GM20000 (cell line): Measurements from ENCODE around the gene HACD2.
A peak's percentile ranks its signal among the peaks of the same experiment; 100 is the strongest.
"Not testable (repeated sequence)": the region's sequence is repeated elsewhere in the genome, so short reads cannot be mapped to it uniquely, and the experiment has no call there.

Experiments
- DNase-seq: peaks from one replicate; pipeline ENCODE4 v3.0.0; 2012; ENCODE audit warnings: low spot score
- TF ChIP-seq, protein P1 (sequence below): IDR thresholded peaks from 2 replicates; pipeline ENCODE4 v1.5.1; 2012; ENCODE audit warnings: mild to moderate bottlenecking, control low read depth; ENCODE audit errors: extremely low read depth, missing control alignments

Gene HACD2

DNA sequence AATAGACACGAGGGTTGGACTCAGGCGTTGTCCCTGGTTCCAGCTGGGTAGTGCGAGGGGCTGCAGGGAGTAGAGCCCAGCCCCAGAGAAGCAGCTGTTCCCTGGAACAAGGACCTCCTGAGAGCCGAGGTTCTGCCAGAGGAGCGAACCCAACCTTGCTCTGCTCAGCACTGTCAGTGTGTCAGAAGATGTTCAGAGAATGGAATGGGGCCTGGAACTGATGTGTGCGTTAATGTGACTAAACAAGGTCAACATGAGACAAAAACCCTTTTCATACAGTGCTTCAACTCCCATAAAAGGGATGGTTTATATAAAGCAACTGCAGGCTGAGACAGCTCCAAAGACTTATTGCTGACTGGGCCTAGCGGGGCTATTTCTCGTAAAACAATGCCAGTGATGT is 35.5 kb upstream of the HACD2 start:
- DNase-seq, result no peak
- TF ChIP-seq, protein P1, sequence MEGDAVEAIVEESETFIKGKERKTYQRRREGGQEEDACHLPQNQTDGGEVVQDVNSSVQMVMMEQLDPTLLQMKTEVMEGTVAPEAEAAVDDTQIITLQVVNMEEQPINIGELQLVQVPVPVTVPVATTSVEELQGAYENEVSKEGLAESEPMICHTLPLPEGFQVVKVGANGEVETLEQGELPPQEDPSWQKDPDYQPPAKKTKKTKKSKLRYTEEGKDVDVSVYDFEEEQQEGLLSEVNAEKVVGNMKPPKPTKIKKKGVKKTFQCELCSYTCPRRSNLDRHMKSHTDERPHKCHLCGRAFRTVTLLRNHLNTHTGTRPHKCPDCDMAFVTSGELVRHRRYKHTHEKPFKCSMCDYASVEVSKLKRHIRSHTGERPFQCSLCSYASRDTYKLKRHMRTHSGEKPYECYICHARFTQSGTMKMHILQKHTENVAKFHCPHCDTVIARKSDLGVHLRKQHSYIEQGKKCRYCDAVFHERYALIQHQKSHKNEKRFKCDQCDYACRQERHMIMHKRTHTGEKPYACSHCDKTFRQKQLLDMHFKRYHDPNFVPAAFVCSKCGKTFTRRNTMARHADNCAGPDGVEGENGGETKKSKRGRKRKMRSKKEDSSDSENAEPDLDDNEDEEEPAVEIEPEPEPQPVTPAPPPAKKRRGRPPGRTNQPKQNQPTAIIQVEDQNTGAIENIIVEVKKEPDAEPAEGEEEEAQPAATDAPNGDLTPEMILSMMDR, result no peak

- DNase-seq, result no peak
- TF ChIP-seq, protein P1, result no peak
These were observed 34.1 kb upstream of the HACD2 start for GRCh38 chr3:123618768-123619484.

GRCh38 chr3:123618076-123618708 is 33.3 kb upstream of the HACD2 start:
- DNase-seq, result no peak
- TF ChIP-seq, protein P1, result no peak

DNA sequence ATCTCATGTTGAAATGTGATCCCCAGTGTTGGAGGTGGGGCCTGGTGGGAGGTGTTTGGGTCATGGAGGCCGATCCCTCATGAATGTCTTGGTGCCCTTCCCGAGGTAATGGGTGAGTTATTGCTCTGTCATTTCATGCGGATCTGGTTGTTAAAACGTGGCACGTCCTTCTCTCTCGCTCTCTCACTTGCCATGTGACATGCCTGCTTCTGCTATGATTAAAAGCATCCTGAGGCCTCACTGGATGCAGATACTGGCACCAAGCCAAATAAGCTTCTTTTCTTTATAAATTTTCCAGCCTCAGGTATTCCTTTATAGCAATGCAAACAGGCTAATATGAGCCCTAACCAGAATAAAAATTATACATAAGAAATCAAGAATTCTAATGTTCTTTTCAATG is 31.7 kb upstream of the HACD2 start:
- TF ChIP-seq, protein P1, result no peak
- DNase-seq, result no peak

GRCh38 chr3:123613543-123613942 is 28.7 kb upstream of the HACD2 start:
- DNase-seq, result no peak
- TF ChIP-seq, protein P1, result no peak

DNA sequence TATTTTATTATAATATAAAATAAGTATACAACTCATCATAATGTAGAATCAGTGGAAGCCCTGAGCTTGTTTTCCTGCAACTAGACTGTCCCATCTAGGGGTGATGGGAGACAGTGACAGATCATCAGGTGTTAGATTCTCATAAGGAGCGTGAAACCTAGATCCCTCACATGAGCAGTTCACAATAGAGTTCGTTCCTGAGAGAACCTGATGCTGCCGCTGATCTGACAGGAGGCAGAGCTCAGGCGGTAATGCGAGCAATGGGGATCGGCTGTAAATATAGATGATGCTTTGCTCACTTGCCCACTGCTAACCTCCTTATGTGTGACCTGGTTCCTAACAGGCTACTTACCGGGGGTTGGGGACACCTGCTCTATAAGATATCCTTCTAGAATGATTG is 26.8 kb upstream of the HACD2 start:
- not testable (repeated sequence) for DNase-seq

DNA sequence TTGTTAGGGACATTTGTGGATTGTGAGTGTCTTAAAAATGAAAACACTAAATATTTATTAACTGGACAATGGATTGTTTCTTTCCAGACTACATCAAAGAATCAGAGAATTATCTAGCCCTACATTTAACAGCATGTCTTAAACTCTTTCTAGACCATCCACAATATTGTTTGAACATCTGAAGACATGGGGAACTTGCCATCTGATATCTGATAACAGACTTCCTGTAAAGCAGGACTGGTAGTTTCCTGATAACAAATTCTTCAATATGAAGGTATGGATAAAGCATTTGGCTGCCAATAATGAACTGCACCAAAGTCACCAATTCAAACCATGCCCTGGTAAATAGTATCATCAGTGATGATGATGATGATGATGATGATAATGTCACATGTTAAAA is 26.2 kb upstream of the HACD2 start:
- TF ChIP-seq, protein P1, result no peak
- DNase-seq, result no peak

DNA sequence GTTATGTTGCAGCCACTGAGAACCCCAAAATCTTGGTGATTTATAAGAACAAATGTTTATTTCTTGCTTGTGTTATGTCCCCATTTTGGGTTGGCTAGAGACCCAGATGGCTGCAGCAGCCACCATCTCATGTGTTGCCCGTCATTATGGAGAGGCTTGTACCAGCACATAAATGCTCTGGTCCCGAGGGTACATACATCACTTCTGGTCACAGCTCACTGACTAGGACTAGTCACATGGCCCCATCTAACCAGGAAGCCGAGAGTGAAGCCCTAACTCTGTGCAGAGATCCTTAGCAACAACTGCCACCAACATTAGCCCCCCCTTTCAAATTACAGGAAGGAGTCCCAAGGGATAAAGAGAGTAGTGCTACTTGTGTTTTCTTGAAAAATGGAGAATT is 25.5 kb upstream of the HACD2 start:
- DNase-seq, result peak; percentile 35
- TF ChIP-seq, protein P1, result no peak
